Fibroblast of villous mesenchyme (primary cell): ENCODE measurements around the gene HDDC3. TPM values are rescaled to one million over a fixed set of nuclear protein-coding genes. Genes with fewer than 3 reads are reported as not detected.

ENCODE experiments used
- DNase-seq: peaks from one replicate; pipeline ENCODE4 v3.0.0-alpha.2; 2010; ENCODE audit warnings: low read depth
- H3K4me3 ChIP-seq: 2 replicates; pipeline ENCODE4 v1.5.1; 2011; ENCODE audit warnings: low read depth, mild to moderate bottlenecking, low read length
- CTCF ChIP-seq: IDR thresholded peaks from 2 replicates; pipeline ENCODE4 v1.5.1; 2012; ENCODE audit warnings: low read depth, mild to moderate bottlenecking, low read length; ENCODE audit not compliant: insufficient read depth
- small RNA-seq: library from RNA; depleted of rRNA; stranded (forward); fragments of <200 nt; gene quantifications from one replicate; pipeline ENCODE3, GENCODE V24; 2012
- total RNA-seq: library from RNA; depleted of rRNA; stranded (reverse); fragments of >200 nt; gene quantifications from 2 replicates; pipeline ENCODE4 v1.2.3, GENCODE V29; 2012

Gene HDDC3
- total RNA-seq, 1 donor = 9.5 TPM

GRCh38 chr15:90882781-90883525, 49.4 kb downstream of the HDDC3 start:
- DNase-seq = no peak
- no peak overlapping the region for H3K4me3 ChIP-seq

GRCh38 chr15:90881978-90882721, 50.2 kb downstream of the HDDC3 start:
- no peak for TF ChIP-seq CTCF
- no peak overlapping the region for H3K4me3 ChIP-seq
- no peak for DNase-seq

More at GRCh38 chr15:90882781-90883525, 49.4 kb downstream of the HDDC3 start:
- TF ChIP-seq CTCF = no peak

- no peak overlapping the region for H3K4me3 ChIP-seq
- no peak for TF ChIP-seq CTCF
- DNase-seq = no peak
Observed at GRCh38 chr15:90881181-90881977, 51.0 kb downstream of the HDDC3 start.

GRCh38 chr15:90880381-90881145, 51.8 kb downstream of the HDDC3 start:
- no peak for TF ChIP-seq CTCF
- no peak overlapping the region for H3K4me3 ChIP-seq
- DNase-seq = no peak

Small RNA genes lying within 50 kb of the gene (small RNA-seq; reads per million reads assigned to genes)
- not detected for gene RF00019

Other genes starting within 250 kb of the HDDC3 start
- gene BLM, start 215.2 kb downstream of the HDDC3 start, total RNA-seq = 4.8 and 6.0 TPM in 2 replicates
- 38.4 and 45.1 TPM in 2 replicates for gene FURIN, start 64.0 kb downstream of the HDDC3 start, total RNA-seq
- 17.3 and 26.1 TPM in 2 replicates for gene FES, start 48.0 kb downstream of the HDDC3 start, total RNA-seq
- gene MAN2A2, start 29.2 kb downstream of the HDDC3 start, total RNA-seq = 11.9 and 15.1 TPM in 2 replicates
- 65.1 and 69.1 TPM in 2 replicates for gene UNC45A, start 2.7 kb upstream of the HDDC3 start, total RNA-seq
- gene RCCD1, start 22.3 kb upstream of the HDDC3 start, total RNA-seq = 12.9 and 14.7 TPM in 2 replicates
- 61.5 and 113 TPM in 2 replicates for gene PRC1, start 62.0 kb upstream of the HDDC3 start, total RNA-seq
- gene VPS33B, start 90.0 kb upstream of the HDDC3 start, total RNA-seq = 6.0 and 8.4 TPM in 2 replicates
- not detected in 2 replicates for gene SV2B, start 167.7 kb upstream of the HDDC3 start, total RNA-seq